ENCODE data around the gene CAPN5.
"Not testable (repeated sequence)": the region's sequence is repeated elsewhere in the genome, so short reads cannot be mapped to it uniquely, and the experiment has no call there.

The CAPN5 gene

DNA sequence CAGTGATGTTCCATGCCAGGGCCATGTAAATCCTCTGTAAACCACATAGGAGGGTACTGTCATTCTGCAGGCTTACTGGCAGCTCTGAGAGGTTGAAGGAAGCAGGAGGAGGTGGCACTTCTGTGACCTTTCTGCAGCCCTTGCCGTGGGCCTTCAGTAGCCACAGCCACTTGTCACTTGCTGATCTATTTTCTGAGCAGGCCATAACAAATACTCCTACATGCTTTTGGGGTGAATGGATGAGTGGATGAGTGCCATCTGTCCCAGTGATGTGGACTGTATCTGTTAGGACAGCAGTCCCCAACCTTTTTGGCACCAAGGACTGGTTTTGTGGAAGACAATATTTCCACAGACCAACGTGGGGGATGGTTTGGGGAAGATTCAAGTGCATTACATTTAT, 22.4 kb upstream of the CAPN5 start:
- DNase-seq: no peak

DNA sequence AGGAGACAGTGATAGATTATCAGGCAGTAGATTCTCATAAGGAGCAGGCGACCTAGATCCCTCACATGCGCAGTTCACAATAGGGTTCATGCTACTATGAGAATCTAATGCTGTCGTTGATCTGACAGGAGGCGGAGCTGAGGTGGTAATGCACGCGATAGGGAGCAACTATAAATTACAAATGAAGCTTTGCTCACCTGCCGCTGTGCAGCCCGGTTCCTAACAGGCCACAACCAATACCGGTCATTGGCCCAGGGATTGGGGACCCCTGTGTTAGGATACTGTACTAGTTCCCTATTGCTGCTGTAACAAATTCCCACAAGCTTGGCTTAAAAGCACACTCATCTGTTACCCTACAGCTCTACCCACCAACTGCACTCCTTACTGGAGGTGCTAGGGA, 21.9 kb upstream of the CAPN5 start:
- DNase-seq: no peak

DNA sequence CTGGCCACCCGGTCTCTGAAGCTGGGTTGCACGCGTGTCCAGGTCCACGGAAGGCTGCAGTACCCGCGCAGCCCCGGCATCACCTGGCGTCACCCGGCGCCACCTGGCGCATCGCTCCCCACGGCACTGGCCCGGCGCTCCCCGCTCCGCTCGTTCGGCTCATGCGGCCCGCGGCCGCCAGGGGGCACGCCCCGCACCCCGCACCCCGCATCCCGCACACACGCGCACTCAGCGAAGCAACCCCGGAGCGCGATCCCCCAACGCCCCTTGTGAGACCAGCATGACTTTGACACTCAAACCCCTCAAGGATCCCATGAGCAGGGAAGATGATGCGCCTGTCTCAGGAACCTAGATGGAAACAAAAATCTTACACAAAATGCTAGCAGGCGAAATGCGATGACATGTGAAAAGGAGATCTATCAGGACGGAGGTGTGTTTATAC, 20.7 kb upstream of the CAPN5 start:
- peak; percentile 68 for DNase-seq

DNA sequence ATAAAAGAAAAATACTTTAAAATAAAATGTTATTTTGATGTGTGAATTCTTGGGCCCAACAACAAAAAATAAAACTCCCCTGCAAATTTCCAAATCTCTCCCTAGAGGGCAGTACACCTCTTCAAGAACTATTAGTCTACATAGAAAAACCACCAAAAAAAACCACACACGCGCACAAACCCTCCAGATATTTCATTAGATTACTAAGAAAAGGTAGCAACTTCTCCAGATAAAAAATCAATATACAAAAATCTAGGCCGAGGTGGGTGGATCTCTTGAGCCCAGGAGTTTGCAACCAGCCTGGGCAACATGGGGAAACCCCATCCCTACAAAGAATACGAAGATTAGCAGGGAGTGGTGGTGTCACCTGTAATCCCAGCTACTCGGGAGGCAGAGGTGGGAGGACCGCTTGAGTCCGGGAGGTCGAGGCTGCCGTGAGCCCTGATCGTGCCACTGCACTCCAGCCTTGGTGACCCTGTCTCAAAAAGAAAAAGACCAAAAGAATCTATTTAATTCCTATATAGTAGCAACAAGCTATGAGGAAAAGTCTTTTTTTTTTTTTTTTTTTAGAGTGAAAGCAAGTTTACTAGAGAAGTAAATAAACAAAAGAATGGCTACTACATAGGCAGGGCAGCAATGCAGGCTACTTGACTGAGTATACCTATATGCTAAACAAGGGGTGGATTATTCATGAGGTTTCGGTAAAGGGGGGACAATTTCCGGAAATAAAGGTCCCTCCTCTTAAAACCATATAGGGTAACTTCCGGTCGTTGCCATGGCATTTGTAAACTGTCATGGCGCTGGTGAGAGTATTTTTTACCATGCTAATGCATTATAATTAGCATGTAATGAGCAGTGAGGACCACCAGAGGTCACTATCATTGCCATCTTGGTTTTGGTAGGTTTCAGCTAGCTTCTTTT, 19.5 kb upstream of the CAPN5 start:
- peak; percentile 89 to 95 for DNase-seq

DNA sequence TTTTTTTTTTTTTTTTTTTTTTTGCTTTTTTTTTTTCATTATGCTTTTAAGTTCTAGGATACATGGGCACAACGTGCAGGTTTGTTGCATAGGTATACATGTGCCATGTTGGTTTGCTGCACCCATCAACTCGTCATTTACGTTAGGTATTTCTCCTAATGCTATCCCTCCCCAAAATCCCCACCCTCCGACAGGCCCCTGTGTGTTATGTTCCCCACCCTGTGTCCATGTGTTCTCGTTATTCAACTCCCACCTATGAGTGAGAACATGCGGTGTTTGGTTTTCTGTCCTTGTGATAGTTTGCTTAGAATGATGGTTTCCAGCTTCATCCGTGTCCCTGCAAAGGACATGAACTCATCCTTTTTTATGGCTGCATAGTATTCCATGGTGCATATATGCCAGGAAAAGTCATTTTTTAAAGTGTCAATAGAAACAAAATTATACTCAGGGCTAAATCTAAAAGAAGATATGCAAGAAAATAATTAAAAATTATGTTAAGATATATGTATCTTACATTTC, 18.8 kb upstream of the CAPN5 start:
- not testable (repeated sequence) for DNase-seq

DNA sequence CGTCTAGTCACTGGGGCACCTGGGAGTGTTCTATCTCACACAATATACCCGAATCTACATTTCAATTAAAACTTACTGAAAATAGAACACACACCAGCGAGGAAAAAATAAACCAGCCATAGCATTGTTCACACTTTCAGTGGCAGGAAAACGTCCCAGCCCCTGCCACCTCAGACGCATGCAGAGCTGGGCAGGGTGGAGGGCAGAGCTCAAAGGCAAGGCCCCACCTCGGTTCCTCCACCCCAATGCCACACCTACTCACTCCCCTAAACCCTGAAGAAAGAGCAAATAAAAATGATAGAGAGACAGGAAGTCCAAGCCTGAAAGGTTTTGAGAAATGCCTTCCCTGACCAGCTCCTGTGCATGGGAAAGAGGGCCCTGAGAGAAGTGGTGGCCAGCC, 17.7 kb upstream of the CAPN5 start:
- DNase-seq: no peak

DNA sequence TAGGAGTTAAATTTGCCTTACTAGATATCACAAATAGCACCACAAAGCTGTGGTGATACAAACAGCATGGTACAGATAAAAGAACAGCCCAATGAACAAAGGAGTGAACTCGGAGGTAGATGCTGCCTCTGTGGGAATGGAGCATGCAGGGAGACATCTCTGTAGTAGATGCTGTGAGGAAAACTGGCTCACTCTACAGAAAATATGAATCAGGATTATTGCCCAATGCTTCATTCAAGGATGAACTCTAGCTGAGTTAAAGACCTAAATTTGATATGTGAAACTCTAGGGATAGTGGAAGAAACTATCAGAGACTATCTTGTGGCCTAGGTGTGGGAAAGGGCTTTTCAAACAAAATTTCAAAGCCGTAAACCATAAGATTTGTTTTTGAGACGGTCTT, 15.3 kb upstream of the CAPN5 start:
- no peak for DNase-seq

DNA sequence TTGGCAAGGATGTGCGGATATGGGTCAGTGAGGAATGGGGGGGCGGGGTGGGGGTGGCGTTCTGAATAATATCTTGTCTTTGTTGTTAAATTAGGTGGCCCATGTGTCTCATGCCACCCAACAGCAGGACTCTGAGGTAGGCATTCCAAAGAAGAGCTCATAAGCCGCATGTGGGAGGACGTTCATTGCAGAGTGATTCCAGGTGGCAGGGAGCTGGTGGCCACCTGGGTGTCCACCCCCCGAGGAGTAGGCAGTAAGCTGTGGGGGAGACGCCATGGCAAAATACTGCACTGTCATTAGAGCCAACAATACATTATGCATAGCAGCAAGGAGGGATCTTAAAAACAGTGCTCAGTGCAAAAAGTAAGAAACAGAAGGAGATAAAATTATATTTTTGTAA, 14.3 kb upstream of the CAPN5 start:
- DNase-seq: no peak

DNA sequence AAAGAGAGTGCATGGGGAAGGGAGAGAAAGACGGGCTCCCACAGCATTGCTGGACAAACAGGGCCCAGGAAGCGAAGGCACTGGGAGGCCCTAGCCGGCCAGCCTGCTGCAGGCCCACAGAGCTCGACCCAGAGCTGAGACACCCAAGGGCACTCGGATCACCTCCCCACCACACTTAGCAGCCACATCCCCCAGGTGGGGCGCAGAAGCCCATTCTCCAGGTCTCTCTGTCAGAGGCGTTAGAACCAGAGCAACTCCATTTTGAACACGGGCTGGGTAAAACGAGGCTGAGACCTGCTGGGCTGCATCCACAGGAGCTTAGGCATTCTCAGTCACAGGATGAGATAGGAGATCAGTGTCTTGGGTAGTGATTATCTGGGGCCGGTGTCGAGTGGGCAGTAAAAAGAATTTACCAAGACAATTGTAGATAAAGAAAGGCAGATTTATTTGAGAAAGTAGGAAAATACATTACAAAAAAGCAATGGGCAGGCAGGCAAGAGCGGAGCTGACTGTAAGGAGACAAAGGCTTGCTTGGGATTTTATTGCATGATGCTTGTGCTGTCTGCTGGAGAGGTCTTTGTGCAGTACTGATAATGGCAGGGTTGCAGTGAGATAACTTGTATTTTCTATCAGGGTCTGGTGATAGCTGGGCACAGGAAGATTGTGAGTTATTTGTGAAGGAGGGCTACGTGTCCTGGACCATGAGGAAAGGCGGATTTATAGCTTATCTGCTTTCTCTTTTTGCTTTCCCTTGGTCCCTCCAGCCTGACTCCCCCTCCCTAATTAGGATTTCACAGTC, 13.4 kb upstream of the CAPN5 start:
- no peak for DNase-seq

DNA sequence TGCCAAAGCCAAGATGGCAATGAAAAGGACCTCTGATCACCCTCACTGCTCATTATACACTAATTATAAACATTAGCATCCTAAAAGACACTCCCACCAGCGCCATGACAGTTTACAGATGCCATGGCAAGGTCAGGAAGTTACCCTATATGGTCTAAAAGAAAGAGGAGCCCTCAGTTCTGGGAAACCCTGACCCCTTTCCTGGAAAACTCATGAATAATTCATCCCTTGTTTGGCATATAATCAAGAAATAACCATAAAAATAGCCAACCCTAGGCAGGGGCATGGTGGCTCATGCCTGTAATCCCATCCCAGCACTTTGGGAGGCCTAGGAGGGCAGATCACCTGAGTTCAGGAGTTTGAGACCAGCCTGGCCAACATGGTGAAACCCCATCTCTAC, 12.7 kb upstream of the CAPN5 start:
- DNase-seq: no peak

DNA sequence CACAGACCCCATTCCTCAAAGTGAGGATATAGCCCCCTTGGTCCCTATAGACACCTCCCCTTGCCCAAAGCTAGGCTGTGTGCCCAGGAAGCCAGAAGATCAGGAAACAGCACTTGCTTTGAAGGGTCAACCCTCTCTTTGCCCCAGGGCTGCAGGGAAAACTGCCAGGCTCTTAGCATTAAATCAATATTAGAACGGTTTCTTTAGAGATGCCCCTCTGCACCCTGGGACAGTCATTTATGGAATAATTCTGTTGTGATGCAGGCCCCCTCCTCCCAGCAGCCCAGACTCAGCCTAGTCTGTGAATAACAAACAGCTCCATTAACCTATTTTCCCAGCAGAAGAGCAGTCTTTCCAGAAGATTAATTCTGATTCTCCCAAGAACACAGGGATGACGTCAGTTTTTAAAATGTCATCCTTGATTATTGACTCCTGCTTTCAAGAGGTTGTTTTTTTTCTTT, 11.6 kb upstream of the CAPN5 start:
- DNase-seq: no peak

DNA sequence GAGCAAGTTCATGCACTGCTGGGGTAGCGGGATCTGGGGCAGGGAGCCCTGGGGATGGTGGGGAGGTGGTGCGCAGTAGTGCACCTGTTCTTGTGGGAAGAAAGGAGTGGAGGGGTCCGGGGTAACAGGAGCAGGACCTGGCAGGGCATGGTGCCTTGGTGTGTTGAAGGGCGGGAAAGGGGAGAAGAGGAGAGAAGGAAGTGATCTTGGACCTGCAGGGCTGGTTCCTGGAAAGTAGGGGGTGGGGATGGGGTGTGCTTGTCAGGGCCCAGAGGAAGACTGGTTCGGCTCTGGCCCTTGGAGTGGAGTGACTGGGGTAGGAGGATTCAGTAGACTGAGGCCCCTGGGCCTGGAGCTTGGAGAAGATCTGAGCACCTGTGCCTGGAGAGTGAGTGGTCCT, 10.9 kb upstream of the CAPN5 start:
- DNase-seq: no peak

DNA sequence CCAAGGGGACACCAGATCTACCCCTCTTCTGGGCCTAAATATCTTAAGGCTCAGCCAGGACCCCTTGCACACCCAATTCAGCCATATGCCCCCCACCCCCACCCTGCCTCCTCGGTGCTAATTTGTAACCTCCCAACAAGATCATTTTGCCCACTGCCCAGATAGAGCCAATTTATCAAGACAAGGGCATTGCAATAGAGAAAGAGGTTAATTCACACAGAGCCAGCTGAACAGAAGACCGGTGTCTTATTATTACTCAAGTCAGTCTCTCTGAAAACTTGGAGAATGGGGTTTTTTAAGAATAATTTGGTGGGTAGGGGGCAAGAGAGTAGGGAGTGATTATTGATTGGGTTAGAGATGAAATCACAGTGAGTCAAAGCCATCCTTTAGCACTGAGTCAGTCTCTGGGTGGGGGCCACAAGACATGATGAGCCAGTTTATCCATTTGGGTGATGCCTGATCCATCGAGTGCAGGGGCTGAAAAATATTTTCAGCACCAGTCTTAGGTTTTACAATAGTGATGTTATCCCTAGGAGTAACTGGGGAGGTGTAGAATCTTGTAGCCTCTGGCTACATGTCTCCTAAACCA, 9.9 kb upstream of the CAPN5 start:
- no peak for DNase-seq

DNA sequence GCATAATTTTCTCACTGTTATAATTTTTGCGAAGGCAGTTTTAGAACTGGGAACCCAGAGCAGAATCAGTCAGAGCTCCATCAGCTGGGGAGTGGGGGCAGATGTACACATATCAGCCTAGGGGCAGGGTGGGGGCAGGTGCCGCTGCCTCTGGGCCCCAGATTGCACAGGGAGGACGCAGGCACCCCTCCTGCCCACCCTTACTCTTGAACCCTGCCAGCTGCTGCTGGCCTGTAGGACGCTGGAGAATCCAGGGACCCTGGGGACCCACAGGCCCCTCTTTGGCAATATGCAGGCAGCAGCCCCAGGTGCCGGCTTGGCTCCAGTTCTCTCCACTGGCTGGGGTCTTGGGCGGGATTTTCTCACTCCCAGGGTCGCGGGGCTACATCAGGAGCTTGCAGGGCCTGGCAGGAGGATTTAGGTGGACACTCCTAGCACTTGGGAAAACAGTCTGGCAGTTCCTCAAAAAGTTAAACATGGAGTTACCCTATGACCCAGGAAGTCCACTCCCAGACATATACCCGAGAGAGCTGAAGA, 8.8 kb upstream of the CAPN5 start:
- DNase-seq: no peak

DNA sequence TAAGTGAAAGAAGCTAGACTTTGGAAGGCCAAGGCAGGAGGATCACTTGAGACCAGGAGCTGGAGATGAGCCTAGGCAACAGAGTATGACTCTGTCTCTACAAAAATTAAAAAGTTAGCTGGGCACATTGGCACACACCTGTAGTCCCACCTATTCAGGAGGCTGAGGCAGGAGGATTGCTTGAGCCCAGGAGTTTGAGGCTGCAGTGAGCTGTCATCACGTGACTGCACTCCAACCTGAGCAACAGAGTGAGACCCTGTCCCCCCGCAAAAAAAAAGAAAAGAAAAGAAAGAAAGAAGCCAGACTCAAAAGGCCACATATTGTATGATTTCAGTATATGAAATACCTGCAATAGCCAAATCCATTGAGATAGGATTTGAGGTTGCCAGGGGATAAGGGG, 7.9 kb upstream of the CAPN5 start:
- no peak for DNase-seq

DNA sequence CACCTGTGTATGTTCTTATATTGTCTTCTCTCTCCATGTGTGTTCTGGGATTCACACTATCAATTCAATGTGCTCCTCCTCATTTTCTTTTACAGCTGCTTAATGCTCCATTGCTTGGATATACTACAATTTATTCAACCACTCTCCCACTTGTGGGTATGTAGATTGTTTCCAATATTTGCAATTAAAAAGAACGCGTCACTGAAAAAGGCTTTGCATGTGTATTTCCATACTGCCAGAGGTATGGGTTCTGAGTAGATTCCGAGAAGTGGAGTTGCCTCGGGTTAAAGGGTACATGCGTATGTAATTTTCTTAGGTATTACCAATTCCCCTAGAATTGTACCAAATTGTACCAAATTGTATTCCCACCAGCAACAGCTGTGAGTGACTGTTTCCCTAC, 7.0 kb upstream of the CAPN5 start:
- no peak for DNase-seq

DNA sequence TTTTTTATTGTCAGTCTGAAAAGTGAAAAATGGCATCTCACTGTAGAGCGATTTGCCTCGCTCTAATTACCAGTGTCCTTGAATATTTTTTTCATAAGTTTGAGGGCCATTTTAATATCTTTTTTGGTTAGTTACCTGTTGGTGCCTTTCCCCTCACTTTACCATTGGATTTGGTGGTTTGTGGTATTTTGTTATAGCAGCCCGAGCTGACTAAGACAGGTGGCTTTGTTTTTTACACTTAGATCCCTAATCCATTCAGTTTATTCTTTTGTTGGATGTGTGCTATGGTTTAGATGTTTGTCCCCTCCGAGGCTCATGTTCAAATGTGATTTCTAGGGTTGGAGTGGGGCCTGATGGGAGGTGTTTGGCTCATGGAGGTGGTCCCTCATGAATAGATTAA, 6.5 kb upstream of the CAPN5 start:
- DNase-seq: no peak

DNA sequence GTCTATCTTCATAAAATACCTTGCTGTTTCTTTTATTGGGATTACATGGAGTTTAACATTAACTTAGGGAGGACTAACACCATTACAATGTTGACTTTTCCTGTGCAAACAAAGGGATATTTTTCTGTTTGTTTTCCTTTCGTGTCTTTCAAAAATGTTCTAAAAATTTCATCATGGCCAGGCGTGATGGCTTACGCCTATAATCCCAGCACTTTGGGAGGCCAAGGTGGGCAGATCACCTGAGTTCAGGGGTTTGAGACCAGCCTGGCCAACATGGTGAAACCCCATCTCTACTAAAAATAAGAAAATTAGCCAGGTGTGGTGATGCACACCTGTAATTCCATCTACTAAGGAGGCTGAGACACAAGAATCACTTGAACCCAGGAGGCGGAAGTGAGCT, 5.5 kb upstream of the CAPN5 start:
- not testable (repeated sequence) for DNase-seq

DNA sequence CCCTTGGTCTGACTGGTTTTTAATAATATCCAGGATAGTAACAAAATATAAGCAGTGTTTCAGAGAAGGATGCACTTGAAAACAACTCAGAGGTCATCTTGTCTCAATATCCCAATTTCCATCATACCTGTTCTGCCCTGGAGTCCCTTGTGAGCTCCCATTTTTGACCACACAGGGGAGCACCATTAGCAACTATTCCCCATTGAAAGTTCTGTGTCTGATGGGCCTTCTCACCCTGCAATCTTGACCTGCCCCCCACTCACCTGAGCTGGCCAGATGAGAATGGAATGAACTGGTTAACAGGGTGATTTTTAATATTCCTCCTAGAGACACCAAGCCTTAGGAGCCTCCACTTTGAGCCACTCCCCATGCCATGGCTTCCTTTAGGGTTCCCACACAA, 3.8 kb upstream of the CAPN5 start:
- DNase-seq: no peak

DNA sequence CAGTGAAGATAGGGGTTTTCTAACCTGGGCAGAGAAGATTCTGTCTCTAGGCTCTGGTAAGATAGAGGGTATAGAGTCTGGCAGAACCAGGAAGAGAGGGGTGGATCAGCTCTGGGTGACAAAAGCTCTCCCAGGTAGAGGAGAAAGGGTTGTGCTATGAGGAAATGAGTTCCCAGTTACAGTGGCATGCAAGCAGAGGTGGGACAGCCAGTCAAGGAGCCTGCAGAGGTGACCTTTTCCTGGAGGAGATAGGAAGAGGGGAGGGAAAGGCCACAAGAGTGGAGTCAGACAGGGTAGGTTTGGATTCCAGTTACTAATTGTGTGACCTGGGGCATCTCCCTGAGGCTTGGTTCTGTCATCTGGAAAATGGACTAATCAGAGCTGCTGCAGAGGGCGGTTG, 3.4 kb upstream of the CAPN5 start:
- no peak for DNase-seq

DNA sequence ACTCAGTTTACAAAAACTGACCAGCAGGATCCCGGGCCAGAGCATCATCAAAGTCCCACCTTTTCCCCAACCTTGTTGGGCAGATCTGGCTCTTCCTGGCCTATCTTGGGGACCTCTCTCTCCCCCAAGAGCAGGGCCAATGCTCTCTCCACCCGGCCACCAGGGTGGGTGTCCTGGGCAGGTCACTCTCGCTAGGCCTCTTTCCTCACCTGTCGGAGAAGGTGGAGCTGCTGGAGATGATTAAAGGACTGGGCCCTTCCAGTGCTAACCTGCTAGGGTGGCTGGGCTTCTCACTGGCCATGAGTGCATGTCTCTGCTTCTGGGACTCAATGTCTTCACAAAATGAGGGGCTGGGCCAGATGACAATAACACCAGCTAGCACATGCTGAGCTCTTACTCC, 2.9 kb upstream of the CAPN5 start:
- DNase-seq: no peak

DNA sequence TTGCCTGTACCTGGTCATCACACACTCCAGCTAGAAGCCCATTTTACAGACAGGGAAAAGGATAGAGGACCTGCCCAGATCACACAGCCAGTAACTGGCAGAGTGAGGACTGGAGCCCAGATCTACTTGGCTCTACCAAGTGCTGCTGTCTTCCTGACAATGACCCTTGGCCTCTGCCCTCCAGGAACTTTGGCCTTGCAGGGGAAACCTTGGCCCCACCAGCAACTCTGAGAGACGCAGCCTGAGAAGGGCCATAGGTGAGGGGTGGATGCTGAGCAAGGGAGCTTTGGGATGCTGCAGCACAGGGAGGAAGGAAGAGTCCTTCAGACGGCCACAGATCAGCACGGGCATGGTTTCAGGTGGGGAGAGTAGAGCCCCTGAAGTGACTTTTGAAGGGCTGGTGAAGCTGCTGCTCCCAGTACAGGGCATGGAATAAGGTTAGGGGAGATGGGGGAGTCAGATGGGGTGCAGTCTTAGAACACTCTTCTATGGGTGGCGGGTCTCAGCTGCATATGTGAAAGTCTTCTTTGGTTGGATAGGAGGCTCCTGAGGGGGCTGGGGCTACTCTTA, 2.0 kb upstream of the CAPN5 start:
- DNase-seq: no peak

DNA sequence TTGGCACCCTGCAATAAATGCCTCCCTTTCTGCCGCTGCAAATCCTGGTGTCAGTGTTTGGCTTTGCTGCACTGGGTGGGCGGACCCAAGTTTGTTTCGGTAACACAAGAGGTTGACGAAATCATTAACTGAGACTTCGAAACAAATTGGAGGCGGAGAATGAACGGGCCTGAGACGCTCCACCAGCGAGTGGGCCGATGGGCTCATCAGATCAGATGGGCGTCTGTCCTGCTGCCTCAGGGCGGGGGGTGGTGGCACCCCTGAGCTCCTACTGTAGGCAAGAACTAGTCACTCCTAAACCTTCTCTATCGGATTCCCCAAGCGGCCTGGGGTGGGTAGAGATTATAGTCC, 918 bp upstream of the CAPN5 start:
- DNase-seq: no peak

Data from NCI-H2081 (cell line).